H9 (cell line): Measurements from ENCODE around the gene IRF1. TPM values are rescaled to one million over a fixed set of nuclear protein-coding genes. Genes with fewer than 3 reads are reported as not detected.

ENCODE experiments used
- DNase-seq: peaks from one replicate; pipeline ENCODE4 v3.0.0-alpha.2; 2017
- H2AFZ ChIP-seq: one replicate; pipeline ENCODE4 v1.6.1; 2013; ENCODE audit warnings: mild to moderate bottlenecking, low read length, control low read depth, moderate library complexity
- H2AK5ac ChIP-seq: 2 replicates; pipeline ENCODE4 v1.6.1; 2013; ENCODE audit warnings: low read length, control low read depth, mixed read lengths; ENCODE audit not compliant: insufficient read length
- H2BK120ac ChIP-seq: one replicate; pipeline ENCODE4 v1.6.1; 2013; ENCODE audit warnings: low read depth, mild to moderate bottlenecking, low read length, control low read depth, inconsistent platforms; ENCODE audit not compliant: poor library complexity, severe bottlenecking
- H2BK12ac ChIP-seq: 2 replicates; pipeline ENCODE4 v1.6.1; 2013; ENCODE audit warnings: low read length, control low read depth, mixed read lengths, low read depth; ENCODE audit not compliant: insufficient read length
- H2BK15ac ChIP-seq: 2 replicates; pipeline ENCODE4 v1.6.1; 2013; ENCODE audit warnings: low read depth, low read length, control low read depth
- H2BK20ac ChIP-seq: one replicate; pipeline ENCODE4 v1.6.1; 2013; ENCODE audit warnings: low read depth, mild to moderate bottlenecking, low read length, control low read depth, inconsistent platforms; ENCODE audit not compliant: poor library complexity, severe bottlenecking
- H2BK5ac ChIP-seq: 2 replicates; pipeline ENCODE4 v1.6.1; 2013; ENCODE audit warnings: low read length, control low read depth, mixed read lengths; ENCODE audit not compliant: insufficient read length
- H3K14ac ChIP-seq: 2 replicates; pipeline ENCODE4 v1.6.1; 2013; ENCODE audit warnings: low read length, control low read depth; ENCODE audit not compliant: insufficient read depth
- H3K18ac ChIP-seq: 2 replicates; pipeline ENCODE4 v1.6.1; 2013; ENCODE audit warnings: low read depth, mild to moderate bottlenecking, mixed read lengths, low read length, control low read depth; ENCODE audit not compliant: insufficient read length
- H3K23ac ChIP-seq: 2 replicates; pipeline ENCODE4 v1.6.1; 2013; ENCODE audit warnings: low read length, control low read depth, mixed read lengths, low read depth; ENCODE audit not compliant: insufficient read length
- H3K23me2 ChIP-seq: 2 replicates; pipeline ENCODE4 v1.6.1; 2013; ENCODE audit warnings: low read depth, mild to moderate bottlenecking, mixed read lengths, low read length, control low read depth; ENCODE audit not compliant: insufficient read length, poor library complexity, severe bottlenecking
- H3K27ac ChIP-seq: 2 replicates; pipeline ENCODE4 v1.5.1; 2013; ENCODE audit warnings: low read length, control low read depth, mixed read lengths, low read depth; ENCODE audit not compliant: insufficient read length
- H3K27me3 ChIP-seq: 2 replicates; pipeline ENCODE4 v1.6.1; 2013; ENCODE audit warnings: low read length, control low read depth, inconsistent platforms; ENCODE audit not compliant: insufficient read depth
- H3K4ac ChIP-seq: 2 replicates; pipeline ENCODE4 v1.6.1; 2013; ENCODE audit warnings: low read depth, mild to moderate bottlenecking, control low read depth, inconsistent platforms, low read length, moderate library complexity
- H3K4me1 ChIP-seq: 2 replicates; pipeline ENCODE4 v1.6.1; 2013; ENCODE audit warnings: low read length, control low read depth, inconsistent platforms; ENCODE audit not compliant: insufficient read depth
- H3K4me2 ChIP-seq: 2 replicates; pipeline ENCODE4 v1.6.1; 2013; ENCODE audit warnings: low read length, control low read depth, mixed read lengths; ENCODE audit not compliant: insufficient read length, insufficient read depth
- H3K56ac ChIP-seq: 2 replicates; pipeline ENCODE4 v1.6.1; 2013; ENCODE audit warnings: low read depth, mild to moderate bottlenecking, mixed read lengths, low read length, control low read depth; ENCODE audit not compliant: insufficient read length
- H3K79me1 ChIP-seq: 2 replicates; pipeline ENCODE4 v1.6.1; 2013; ENCODE audit warnings: low read depth, mild to moderate bottlenecking, moderate library complexity, low read length, control low read depth, inconsistent platforms; ENCODE audit not compliant: insufficient read depth, poor library complexity, severe bottlenecking
- H3K79me2 ChIP-seq: 2 replicates; pipeline ENCODE4 v1.6.1; 2013; ENCODE audit warnings: low read length, control low read depth, inconsistent platforms; ENCODE audit not compliant: insufficient read depth
- H3K9ac ChIP-seq: 2 replicates; pipeline ENCODE4 v1.6.1; 2013; ENCODE audit warnings: low read length, control low read depth, mixed read lengths; ENCODE audit not compliant: insufficient read length; ENCODE audit errors: extremely low read depth
- H3K9me3 ChIP-seq: one replicate; pipeline ENCODE4 v1.6.1; 2013; ENCODE audit warnings: low read depth, low read length, inconsistent platforms; ENCODE audit not compliant: control insufficient read depth
- H3T11ph ChIP-seq: one replicate; pipeline ENCODE4 v1.6.1; 2013; ENCODE audit warnings: mild to moderate bottlenecking, low read length, control low read depth, inconsistent platforms
- H4K20me1 ChIP-seq: one replicate; pipeline ENCODE4 v1.6.1; 2013; ENCODE audit not compliant: control insufficient read depth, insufficient read length, insufficient read depth
- H4K5ac ChIP-seq: 2 replicates; pipeline ENCODE4 v1.6.1; 2013; ENCODE audit warnings: low read depth, mild to moderate bottlenecking, mixed read lengths, low read length, control low read depth; ENCODE audit not compliant: insufficient read length
- H4K8ac ChIP-seq: replicated peaks from 2 replicates; pipeline ENCODE4 v1.6.1; 2013; ENCODE audit warnings: low read length, control low read depth, mixed read lengths, low read depth; ENCODE audit not compliant: insufficient read length
- H4K91ac ChIP-seq: 2 replicates; pipeline ENCODE4 v1.6.1; 2013; ENCODE audit warnings: low read depth, mild to moderate bottlenecking, moderate library complexity, mixed read lengths, low read length, control low read depth; ENCODE audit not compliant: insufficient read length
- H3K27ac Mint-ChIP-seq, 3 experiments: 2 replicates in 2 of 3; 3 replicates in 1 of 3; pipeline ENCODE4 v1.8.0; 2020 to 2021; ENCODE audit warnings: mixed read lengths in 3 of 3, mild to moderate bottlenecking in 1 of 3, moderate library complexity in 1 of 3
- H3K27me3 Mint-ChIP-seq: 2 replicates; pipeline ENCODE4 v1.8.0; 2021; ENCODE audit warnings: low read depth, mild to moderate bottlenecking, moderate library complexity, mixed read lengths
- H3K36me3 Mint-ChIP-seq, 3 experiments: 2 replicates in 2 of 3; 3 replicates in 1 of 3; pipeline ENCODE4 v1.8.0; 2020 to 2021; ENCODE audit warnings: low read depth in 3 of 3, mixed read lengths in 3 of 3; ENCODE audit not compliant: insufficient read depth in 1 of 3
- H3K4me1 Mint-ChIP-seq, 2 experiments: 2 replicates each; pipeline ENCODE4 v1.8.0; 2020; ENCODE audit warnings: mixed read lengths in 2 of 2
- H3K4me3 Mint-ChIP-seq, 2 experiments: 2 replicates in 1 of 2; 3 replicates in 1 of 2; pipeline ENCODE4 v1.8.0; 2020 to 2021; ENCODE audit warnings: mild to moderate bottlenecking in 2 of 2, mixed read lengths in 2 of 2, moderate library complexity in 1 of 2
- H3K9me3 Mint-ChIP-seq, 2 experiments: 2 replicates in 1 of 2; 3 replicates in 1 of 2; pipeline ENCODE4 v1.8.0; 2020; ENCODE audit warnings: mild to moderate bottlenecking in 2 of 2, mixed read lengths in 2 of 2, moderate library complexity in 1 of 2
- WGBS: extraction: QIAGEN DNeasy Blood & Tissue Kit; methylation state at CpG from one replicate; pipeline ENCODE4 v1.1.7; 2013; ENCODE audit warnings: missing lambda C conversion rate, low lambda C conversion rate, mixed read lengths; ENCODE audit not compliant: insufficient read length; ENCODE audit errors: extremely low coverage; 5-methylcytosine and 5-hydroxymethylcytosine counted together
- total RNA-seq: library from RNA; stranded (reverse); gene quantifications from 2 replicates; pipeline ENCODE4 v1.2.1, GENCODE V29; 2021
- TF ChIP-seq, protein P1 (sequence below): fragments of 200-600 bp; sonication (generic); conservative IDR thresholded peaks from 3 replicates; pipeline ENCODE4 v1.8.0; 2021; ENCODE audit warnings: antibody characterized with exemption, mild to moderate bottlenecking

The IRF1 gene
- total RNA-seq, 1 experiment from 2014 or later: 8.7 TPM

DNA sequence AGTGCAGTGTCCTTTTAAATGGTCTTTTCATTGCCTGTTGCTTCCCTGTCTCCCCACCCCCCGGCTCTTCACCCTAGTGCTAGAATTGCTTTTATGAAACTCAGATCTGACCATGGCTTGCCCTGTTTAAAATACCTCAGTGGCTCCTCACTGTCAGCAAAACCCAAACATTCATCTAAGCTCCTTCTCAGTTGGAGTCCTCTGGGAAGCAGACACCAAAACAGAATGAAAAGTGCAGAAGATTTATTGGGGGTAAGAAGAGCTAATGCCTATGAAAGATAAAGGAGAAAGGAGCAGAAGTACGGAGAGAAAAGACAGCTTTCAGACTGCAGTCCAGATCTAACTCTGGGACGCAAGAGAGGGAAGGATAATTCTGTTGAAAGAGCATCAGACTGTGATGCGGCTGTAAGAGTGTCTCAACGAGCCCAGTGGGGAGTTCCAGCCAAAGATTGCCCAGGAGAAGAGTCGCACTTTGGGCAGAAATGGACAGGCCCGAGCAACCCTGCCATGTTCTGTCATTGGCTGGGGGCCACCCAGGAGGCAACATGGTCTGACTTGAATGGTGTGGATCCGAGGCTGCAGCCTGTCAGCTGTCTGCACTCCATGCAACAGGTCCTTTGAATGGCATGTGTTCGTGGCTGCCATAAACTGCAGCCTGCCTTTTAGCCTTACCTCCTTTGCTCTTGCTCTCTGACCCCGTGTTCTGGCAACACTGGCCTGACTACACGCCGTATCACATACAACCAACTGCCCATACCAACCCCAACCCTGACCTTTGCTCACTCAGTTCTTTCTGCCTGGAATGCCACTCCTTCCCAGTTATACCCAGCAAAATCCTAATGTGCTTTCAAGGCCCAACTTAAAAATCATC, 55.9 kb downstream of the IRF1 start:
- Histone ChIP-seq H3K23me2 (no peaks in the 10 kb centered on the region), H3K4me1 (no peaks in the 10 kb centered on the region; the same call in 1 of the 2 replicates), H2BK20ac (no peak overlapping the region), H2AK5ac (no peak overlapping the region), H4K20me1 (no peaks in the 10 kb centered on the region), H3K14ac (no peak overlapping the region), H2BK120ac (no peak overlapping the region), H4K5ac (no peak overlapping the region), H3K9me3 (no peaks in the 10 kb centered on the region), H3K56ac (no peak overlapping the region), H2BK12ac (no peak overlapping the region), H3K79me2 (no peaks in the 10 kb centered on the region), H3K23ac (no peak overlapping the region), H3K4ac (no peak overlapping the region), H3K27me3 (no peaks in the 10 kb centered on the region), H3K79me1 (no peaks in the 10 kb centered on the region), H4K91ac (no peak overlapping the region), H2BK5ac (no peak overlapping the region), H3K27ac (no peak overlapping the region), H2AFZ (no peak overlapping the region), H3K4me2 (no peak overlapping the region), H3K18ac (no peak overlapping the region), H3K9ac (no peak overlapping the region), H4K8ac (no peak overlapping the region), H3T11ph (no peak overlapping the region), H2BK15ac (no peak overlapping the region)
- no peaks in the 10 kb centered on the region for H3K27me3 Mint-ChIP-seq
- TF ChIP-seq, protein P1, sequence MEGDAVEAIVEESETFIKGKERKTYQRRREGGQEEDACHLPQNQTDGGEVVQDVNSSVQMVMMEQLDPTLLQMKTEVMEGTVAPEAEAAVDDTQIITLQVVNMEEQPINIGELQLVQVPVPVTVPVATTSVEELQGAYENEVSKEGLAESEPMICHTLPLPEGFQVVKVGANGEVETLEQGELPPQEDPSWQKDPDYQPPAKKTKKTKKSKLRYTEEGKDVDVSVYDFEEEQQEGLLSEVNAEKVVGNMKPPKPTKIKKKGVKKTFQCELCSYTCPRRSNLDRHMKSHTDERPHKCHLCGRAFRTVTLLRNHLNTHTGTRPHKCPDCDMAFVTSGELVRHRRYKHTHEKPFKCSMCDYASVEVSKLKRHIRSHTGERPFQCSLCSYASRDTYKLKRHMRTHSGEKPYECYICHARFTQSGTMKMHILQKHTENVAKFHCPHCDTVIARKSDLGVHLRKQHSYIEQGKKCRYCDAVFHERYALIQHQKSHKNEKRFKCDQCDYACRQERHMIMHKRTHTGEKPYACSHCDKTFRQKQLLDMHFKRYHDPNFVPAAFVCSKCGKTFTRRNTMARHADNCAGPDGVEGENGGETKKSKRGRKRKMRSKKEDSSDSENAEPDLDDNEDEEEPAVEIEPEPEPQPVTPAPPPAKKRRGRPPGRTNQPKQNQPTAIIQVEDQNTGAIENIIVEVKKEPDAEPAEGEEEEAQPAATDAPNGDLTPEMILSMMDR: no peak
- no CpG with 5 or more reads among the region's 12 CpGs for WGBS
- H3K36me3 Mint-ChIP-seq: no peaks in the 10 kb centered on the region
- H3K4me3 Mint-ChIP-seq: no peak overlapping the region; a peak in 1 of 5 replicates
- H3K9me3 Mint-ChIP-seq: no peaks in the 10 kb centered on the region
- H3K27ac Mint-ChIP-seq: no peak overlapping the region
- no peak for DNase-seq
- peaks cover 17 to 24% of the 10 kb centered on the region in 2 experiments for H3K4me1 Mint-ChIP-seq
